Mucosa of descending colon (tissue), 3 donors: ENCODE measurements around the gene CHST11. TPM values are rescaled to one million over a fixed set of nuclear protein-coding genes. Genes with fewer than 3 reads are reported as not detected.
A peak's percentile ranks its signal among the peaks of the same experiment; 100 is the strongest.

Source experiments
- ATAC-seq: fragments of 200-7000 bp; cut with Tn5 transposase; one replicate; pipeline ENCODE4 v1.9.1; 2020; ENCODE audit warnings: mild to moderate bottlenecking, moderate library complexity
- DNase-seq, 3 donors: peaks; one replicate each; pipeline ENCODE4 v3.0.0-alpha.2; 2020
- H3K36me3 ChIP-seq: fragments of 200-600 bp; one replicate; pipeline ENCODE4 v1.8.0; 2021; ENCODE audit warnings: low read depth, mild to moderate bottlenecking
- H3K4me1 ChIP-seq: fragments of 200-600 bp; one replicate; pipeline ENCODE4 v1.8.0; 2021; ENCODE audit warnings: low read depth, mild to moderate bottlenecking
- H3K4me3 ChIP-seq: fragments of 200-600 bp; one replicate; pipeline ENCODE4 v1.8.0; 2021; ENCODE audit warnings: mild to moderate bottlenecking
- H3K9me3 ChIP-seq: fragments of 200-600 bp; one replicate; pipeline ENCODE4 v1.8.0; 2021; ENCODE audit warnings: mild to moderate bottlenecking
- CTCF ChIP-seq: fragments of 200-600 bp; IDR thresholded peaks from one replicate; pipeline ENCODE4 v1.8.0; 2022; ENCODE audit warnings: antibody characterized with exemption, mild to moderate bottlenecking
- intact Hi-C, 2 donors: fragments of 100-400 bp; cut with DNase I in 1 of 2; cut with micrococcal nuclease in 1 of 2; formaldehyde crosslinking; loops; one replicate each; pipeline versions ENCODE4 v1.11.0 to v1.11.1; 2022; cut with DNase I, micrococcal nuclease
- total RNA-seq, 3 donors: library from RNA; stranded (reverse); fragmentation: NEBNext Ultra II Directional in 2 of 3; extraction: Animal tissue kit (Norgen Biotek cat#: 25700) in 2 of 3; gene quantifications; one replicate each; pipeline versions ENCODE4 v1.2.1 to v1.2.4, GENCODE V29; 2021 to 2023
- donor health status: DM: no; HTN: no; CAD: no; lungs with moderate emphysema.
- donor health status: DM: no; HTN: no; CAD: no.
- donor health status: DM: no; HTN: yes; CAD: no.

CHST11 gene
- total RNA-seq, 3 donors from 2014 or later, result 3.3 to 15.2 (median 6.6) TPM

GRCh38 chr12:104535369-104535768 is 78.6 kb downstream of the CHST11 start:
- H3K4me3 ChIP-seq, result no peak overlapping the region
- DNase-seq (no peak), ATAC-seq (no peak)
- H3K9me3 ChIP-seq, result no peaks in the 10 kb centered on the region
- intact Hi-C loops, result no loop called here
- no peaks in the 10 kb centered on the region for H3K4me1 ChIP-seq
- no peaks in the 10 kb centered on the region for H3K36me3 ChIP-seq
- no peak for TF ChIP-seq CTCF

- DNase-seq, result no peak
- Histone ChIP-seq H3K4me1 (no peaks in the 10 kb centered on the region), H3K4me3 (no peak overlapping the region), H3K9me3 (no peaks in the 10 kb centered on the region), H3K36me3 (no peaks in the 10 kb centered on the region)
- intact Hi-C loops, result no loop called here
- no peak for TF ChIP-seq CTCF
- no peak for ATAC-seq
These were observed 80.1 kb downstream of the CHST11 start for GRCh38 chr12:104536841-104537240.

- intact Hi-C loops, result no loop called here
- TF ChIP-seq CTCF, result no peak
- H3K9me3 ChIP-seq, result no peaks in the 10 kb centered on the region
- no peak for DNase-seq
- H3K36me3 ChIP-seq, result no peaks in the 10 kb centered on the region
- H3K4me3 ChIP-seq, result no peak overlapping the region
- ATAC-seq, result no peak
- H3K4me1 ChIP-seq, result no peaks in the 10 kb centered on the region
These were observed 81.3 kb downstream of the CHST11 start for GRCh38 chr12:104538056-104538455.

GRCh38 chr12:104538891-104539462 is 82.2 kb downstream of the CHST11 start:
- ATAC-seq (no peak), DNase-seq (no peak)
- intact Hi-C loops, result no loop called here
- Histone ChIP-seq H3K4me1 (no peaks in the 10 kb centered on the region), H3K36me3 (no peaks in the 10 kb centered on the region), H3K9me3 (no peaks in the 10 kb centered on the region), H3K4me3 (no peak overlapping the region)
- TF ChIP-seq CTCF, result no peak

GRCh38 chr12:104544836-104545235 is 88.1 kb downstream of the CHST11 start:
- H3K36me3 ChIP-seq, result no peaks in the 10 kb centered on the region
- DNase-seq, result no peak
- TF ChIP-seq CTCF, result no peak
- no peak overlapping the region for H3K4me3 ChIP-seq
- H3K4me1 ChIP-seq, result no peaks in the 10 kb centered on the region
- no peak for ATAC-seq
- intact Hi-C loops, result no loop called here
- no peaks in the 10 kb centered on the region for H3K9me3 ChIP-seq

GRCh38 chr12:104546575-104546974 is 89.8 kb downstream of the CHST11 start:
- ATAC-seq (peak; percentile 33), DNase-seq (no peak)
- intact Hi-C loops, result no loop called here
- no peak overlapping the region for H3K4me3 ChIP-seq
- no peaks in the 10 kb centered on the region for H3K4me1 ChIP-seq
- H3K36me3 ChIP-seq, result no peaks in the 10 kb centered on the region
- H3K9me3 ChIP-seq, result no peaks in the 10 kb centered on the region
- no peak for TF ChIP-seq CTCF
